ENCODE data around the gene SPAG8.

SPAG8 gene

DNA sequence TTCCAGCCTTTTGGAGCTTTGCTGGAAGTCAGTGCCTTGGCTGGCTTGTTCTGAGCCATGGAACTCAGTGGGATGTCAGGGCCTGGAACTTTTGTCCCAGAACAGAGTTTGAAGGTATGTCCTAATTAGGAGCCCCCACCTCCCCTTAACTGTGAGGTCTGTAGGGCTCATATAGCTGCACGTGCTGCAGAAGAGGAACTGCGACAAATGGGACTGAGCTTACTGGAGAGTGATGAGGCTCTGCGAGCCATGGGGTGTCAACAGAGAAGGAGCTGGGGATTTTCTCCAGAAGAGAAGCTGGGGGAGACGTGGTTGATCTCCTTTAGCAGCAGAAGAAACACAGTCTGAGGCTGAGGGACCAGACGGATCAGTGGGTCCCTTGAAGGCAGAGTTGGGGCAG is 27.9 kb upstream of the SPAG8 start:
- no peak for DNase-seq (ENCODE audit: low read depth)

DNA sequence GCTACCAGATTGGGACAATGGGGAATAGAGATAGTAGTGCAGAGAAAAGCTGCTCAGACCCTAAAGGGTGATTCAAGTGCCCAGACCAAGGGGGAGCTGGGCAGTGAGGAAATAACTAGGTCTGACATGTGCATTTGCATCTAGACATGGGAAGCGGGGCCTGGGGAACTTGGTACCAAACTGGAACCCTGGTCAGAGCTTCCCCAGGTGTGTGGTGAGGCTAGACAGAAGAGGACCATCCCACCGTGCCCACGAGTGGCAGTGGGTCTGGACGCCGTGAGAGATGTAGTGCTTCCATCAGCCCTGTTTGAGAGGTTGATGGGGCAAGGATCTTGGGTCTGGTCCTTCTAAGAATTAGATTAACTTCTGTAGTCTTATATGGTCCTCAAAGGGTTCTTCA is 24.5 kb upstream of the SPAG8 start:
- no peak for DNase-seq (ENCODE audit: low read depth)

DNA sequence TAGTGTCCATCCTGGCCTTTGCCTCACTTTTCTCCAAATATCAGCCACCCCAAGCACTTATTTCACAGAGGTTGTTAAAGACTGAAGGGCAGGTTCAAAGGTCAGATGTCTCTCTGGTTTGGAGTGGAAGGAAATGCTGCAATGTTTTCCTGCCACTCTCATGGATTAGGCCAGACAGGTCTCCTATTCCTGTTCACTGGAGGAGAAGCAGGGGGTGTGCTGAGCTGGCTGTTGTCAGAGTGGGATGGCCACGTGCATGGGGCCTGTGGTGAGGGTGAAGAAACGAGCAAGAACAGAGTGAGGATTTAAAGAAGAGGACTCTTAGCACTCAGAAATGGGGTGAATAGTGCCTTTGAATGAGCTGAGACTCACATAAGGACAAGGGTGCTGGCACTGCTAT is 23.7 kb upstream of the SPAG8 start:
- no peak for DNase-seq (ENCODE audit: low read depth)

DNA sequence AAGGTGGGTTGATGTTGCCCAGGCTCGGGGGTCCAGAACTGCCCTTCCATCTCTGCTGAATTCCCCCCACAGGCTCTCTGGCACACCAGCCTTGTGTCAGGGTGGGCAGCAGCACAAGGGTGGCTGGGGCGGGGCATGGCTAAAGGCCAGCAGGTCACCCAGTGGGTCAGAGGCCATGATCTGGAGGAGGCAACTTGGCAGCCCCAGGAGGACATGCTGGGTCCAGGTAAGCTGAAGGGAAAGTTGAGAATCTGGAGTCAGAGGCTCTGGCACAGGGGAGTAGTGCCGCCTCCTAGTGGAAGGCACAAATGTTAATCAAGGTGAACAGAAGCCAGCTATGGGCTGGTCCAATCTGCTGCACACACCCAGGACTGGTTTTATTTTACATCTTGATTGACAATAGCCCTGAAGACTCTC is 23.2 kb upstream of the SPAG8 start:
- DNase-seq (ENCODE audit: low read depth) = no peak

DNA sequence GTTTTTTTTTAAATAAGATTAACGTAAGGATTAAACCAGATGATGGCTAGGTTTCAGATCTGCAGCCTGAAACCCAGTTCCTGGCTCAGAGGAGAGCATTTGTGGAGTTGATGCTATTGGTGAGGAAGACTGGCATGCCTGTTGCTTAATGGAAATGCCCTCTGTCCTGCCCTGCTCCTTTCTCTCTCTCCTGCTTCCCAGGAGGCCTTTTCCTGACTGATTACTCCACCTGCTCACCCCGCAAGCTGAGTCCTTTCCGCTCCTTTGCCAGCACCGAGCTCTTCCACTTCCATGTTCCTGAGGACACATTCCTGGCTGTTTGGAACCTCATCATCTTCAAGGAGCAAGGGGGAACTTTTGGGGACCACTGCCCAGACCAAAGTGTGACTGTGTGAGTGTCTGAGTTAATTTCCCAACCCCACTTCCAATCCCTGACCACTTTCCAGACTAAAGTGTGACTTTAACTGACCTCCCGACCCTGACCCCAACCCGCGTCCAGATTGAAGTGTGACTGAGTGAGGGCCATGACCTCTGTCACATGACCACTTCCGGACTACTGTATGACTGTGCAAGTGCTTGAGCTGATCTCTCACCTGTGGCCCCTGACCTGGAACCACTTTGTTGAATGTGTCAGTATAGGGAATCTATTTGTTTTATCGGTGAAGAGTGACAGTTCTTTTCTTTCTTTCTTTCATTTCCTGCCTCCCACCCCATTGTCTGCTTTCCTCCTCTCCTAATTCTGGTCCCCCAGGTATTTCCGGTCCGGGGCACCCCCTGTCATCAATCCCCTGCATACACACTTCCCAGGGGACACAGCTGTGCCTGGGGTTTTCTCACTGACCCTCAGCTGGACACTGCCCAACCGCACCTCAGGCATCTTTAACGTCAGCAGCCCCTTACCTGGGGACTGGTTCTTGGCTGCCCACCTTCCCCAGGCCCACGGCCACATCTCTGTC is 22.5 kb upstream of the SPAG8 start:
- no peak for DNase-seq (ENCODE audit: low read depth)

DNA sequence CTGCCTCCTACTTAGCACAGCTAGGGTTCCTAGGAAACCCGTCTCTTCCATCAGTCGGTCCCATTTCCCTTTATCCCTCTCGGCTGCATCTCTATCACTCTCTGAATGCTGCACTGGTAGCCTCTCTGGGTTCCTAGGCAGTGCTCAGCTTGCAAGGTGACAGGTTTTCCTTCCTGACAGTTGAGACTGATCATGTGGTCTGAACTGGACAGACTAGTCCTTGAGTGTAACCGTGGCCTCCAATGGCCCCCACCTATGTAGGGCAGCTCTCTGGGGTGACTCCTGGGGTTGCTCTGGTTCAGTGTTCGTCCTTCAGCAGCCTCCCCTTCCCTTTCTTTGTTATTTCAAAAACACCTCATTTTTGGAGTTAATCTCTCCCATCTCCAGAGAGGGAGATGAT is 20.8 kb upstream of the SPAG8 start:
- DNase-seq (ENCODE audit: low read depth) = no peak

DNA sequence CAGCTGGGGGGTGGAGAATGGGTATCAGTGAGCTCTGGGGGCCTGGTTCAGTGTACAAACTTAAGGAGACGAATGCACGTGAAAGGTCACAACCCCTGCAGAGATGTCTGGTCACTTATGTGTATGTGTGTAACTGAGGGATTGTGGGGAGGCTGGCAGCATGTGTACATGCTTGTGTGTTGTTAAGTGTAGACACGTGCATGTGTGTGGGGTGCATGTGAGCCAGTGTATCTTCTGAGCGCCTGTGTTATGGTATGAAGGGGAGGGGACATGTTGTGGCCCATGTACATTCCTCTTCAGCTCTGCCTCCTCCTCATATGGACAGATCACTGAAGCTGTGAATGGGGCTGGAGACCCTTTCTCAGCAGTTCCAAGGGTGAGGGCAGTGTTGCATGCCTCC is 19.0 kb upstream of the SPAG8 start:
- no peak for DNase-seq (ENCODE audit: low read depth)

DNA sequence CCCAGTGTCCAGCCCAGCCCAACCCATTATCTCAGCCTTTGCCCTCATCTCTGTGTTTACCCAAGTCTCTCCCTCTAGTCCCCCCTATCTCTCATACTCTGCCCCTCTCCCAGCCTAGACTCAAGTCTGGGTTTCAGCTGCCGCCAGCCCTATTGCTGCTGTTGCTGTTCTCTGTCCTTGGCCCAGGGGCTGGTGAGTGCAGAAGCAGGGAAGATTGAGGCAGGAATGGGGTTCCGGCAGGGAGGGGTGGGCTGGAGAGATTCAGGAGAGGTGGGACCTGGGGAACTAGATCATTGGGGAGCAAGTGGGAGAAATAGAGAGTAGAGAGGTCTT is 17.7 kb upstream of the SPAG8 start:
- no peak for DNase-seq (ENCODE audit: low read depth)

DNA sequence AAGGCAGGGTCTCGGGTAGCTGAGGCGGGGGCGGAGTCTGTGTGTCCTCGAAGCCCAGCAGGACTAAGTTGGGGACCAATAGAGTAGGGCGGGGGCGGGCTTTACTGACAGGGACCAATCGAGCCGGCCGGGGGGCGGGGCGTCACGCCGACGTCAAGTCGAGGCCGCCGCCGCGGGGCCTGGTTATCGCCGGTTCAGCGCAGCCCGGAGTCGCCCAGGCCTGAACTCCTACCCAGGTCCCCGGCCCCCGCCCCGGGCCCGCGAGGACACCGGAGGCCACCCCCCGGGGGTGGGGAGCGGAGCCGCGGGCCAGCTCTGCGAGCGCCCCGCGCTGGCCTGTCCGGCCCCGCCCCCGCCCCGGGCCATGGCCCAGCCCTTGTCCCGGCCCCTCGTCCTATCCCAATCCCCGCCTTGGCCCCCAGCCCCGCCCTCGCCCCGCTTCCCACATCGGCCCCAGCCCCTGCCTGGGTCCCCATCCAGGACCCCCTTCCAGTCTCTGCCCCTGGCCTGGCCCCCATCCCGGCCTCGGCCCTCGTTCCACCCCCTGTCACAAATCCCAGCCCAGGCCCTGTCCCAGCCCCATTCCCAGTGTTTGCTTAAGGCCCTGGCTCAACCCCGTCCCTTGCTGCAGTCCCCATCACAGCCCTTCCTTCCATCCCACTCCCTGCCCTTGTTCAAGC is 17.2 kb upstream of the SPAG8 start, which contains the start of gene TMEM8B:
Gene TMEM8B, plus strand, starts transcription at position 145 of the 680 bp plus-strand sequence. Its CDS starts 220 bp downstream, at position 365.
- DNase-seq (ENCODE audit: low read depth) = no peak

DNA sequence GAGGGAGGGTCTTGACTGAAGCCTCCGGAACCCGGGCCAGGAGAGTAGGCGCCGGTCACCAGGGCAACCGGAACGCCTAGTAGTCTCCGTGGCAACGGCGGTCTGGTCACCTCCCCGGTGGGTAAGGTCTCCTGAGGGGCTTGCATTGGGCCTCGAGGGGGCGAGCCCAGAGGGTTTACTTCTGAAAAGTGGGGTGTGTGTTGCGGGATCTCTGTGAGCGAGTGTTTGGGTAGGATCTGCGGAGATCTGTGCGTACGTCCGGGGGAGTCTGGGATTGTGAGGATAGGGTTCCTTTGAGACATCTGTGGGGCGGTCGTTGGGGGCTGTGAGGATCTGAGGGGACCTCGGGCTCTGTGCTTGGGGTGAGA is 16.6 kb upstream of the SPAG8 start, which contains the start of gene FAM221B:
Gene FAM221B, minus strand, starts transcription at position 17 of the 368 bp plus-strand sequence. CDS start 2,571 bp downstream, outside the sequence.
- no peak for DNase-seq (ENCODE audit: low read depth)

DNA sequence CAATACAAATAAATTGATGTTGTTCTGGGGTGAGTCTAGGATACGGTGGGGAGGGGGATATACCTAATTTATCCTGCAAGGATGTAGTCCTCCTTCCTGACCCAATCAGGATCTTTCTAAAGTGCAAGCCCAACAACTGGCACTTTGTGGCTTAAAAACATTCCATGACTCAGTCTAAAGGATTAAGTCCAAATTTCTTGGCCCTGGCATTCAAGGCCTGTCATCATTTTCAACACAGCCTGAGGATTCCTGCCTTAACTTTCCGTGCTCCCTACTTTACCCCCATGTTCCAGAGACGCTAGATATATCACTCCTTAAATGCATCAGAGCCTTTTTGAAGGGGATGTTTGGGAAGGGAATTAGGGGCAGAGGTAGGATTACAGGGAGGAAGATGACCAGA is 15.4 kb upstream of the SPAG8 start:
- DNase-seq (ENCODE audit: low read depth) = no peak

DNA sequence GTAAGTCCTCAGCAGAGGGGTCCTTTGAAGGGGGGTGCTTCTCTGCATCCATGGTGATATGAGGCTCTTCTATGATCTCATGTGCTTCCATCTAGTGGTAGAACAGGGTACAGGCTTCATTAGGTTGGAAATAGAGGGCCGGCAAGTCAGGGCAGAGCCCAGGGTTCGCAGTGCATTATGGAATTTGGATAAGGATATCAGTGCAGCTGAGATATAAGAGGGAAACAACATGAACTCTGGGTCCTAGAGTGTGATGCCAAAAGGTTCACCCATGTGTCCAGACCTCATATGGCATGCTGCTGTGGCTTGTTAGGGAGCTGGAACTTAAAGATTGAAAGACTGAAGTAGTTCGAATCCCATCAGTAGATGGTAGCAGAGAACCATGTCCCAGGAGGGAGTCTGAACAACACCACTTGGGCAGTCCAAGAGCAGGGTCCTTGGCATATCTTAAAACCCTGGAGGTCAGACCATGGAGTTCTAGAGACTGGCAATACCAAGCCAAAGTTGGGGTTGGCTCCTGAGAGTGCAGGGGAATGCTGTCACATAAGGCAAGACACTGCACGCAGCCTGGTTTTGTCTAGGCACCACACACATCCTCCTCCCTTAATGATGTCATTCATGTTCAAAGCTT is 14.1 kb upstream of the SPAG8 start:
- DNase-seq (ENCODE audit: low read depth) = no peak

DNA sequence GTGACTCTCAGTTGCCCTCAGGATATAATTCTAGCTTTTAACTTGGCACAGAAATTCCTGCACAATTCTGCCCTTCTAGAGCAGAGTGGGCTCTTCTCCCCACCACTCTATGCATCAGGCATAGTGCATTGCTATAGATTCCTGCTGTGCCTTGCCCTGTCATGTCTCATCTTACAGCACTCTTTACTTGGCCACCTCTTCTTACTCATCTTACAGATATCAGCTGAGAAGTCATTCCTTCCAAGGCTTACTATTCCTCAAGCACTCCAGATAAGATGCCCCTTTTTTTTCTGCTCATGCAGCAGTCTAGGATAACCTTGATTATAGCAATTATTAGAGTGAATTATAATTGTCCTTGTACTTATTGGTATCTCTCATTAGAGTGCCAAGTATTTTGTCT is 10.9 kb upstream of the SPAG8 start:
- no peak for DNase-seq (ENCODE audit: low read depth)

DNA sequence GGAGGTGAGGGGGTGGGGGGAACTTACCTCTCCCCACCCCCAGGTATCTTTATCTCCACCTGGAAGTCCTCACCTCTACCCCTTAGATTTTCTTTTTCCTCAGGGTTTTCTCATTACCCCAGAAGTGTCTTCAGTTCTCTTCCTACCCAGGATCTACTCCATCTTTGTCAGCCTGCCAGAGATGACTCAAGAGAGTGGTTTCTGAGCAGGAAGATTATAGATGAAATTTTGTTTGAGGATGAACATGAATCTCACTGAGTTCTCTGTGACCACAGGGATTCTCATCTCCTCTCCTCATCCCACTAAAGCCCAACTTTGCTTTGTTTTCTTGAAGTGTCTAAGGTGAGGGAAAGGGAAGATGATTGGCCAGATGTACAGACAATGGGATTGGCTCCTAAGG is 8.0 kb upstream of the SPAG8 start:
- DNase-seq (ENCODE audit: low read depth) = no peak

DNA sequence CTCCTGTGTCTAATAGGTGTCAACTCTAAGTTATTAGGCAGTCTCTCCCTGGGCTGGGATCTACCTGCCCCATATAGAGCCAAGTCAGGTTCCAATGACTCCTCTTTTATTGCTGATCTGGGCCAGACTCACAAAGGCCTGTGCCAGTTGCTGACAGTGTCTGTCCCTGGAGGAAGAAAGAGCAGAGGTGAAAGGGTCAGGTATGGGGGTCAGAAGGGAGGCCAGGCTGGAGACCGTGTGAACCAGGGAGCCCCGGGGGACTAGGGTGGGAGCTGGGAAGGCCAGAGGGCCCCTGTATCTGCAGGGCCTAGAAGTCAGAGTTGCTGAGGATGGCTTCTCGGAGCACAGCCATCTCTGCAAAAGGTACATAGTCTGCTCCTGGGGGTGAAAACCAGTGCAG is 6.3 kb upstream of the SPAG8 start:
- no peak for DNase-seq (ENCODE audit: low read depth)

DNA sequence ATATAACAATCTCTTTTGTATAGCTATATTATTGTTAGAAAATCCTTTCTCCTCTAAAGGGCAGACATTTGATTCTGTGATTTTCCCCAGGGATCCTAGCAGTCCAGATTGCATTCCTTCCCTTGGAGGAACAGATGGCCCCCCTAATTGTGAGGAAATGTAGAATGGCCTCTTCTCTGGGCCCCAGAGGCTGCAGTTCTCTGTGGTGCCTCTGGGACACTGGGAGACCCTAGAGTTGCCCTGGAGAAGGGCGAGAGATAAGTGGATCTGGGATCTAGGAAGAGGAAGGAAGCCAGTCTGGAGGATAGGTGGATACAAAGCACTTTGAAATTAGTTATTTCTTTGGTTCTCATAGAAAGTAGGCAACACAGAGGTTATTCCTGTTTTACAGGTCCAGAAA is 4.6 kb upstream of the SPAG8 start:
- DNase-seq (ENCODE audit: low read depth) = no peak

DNA sequence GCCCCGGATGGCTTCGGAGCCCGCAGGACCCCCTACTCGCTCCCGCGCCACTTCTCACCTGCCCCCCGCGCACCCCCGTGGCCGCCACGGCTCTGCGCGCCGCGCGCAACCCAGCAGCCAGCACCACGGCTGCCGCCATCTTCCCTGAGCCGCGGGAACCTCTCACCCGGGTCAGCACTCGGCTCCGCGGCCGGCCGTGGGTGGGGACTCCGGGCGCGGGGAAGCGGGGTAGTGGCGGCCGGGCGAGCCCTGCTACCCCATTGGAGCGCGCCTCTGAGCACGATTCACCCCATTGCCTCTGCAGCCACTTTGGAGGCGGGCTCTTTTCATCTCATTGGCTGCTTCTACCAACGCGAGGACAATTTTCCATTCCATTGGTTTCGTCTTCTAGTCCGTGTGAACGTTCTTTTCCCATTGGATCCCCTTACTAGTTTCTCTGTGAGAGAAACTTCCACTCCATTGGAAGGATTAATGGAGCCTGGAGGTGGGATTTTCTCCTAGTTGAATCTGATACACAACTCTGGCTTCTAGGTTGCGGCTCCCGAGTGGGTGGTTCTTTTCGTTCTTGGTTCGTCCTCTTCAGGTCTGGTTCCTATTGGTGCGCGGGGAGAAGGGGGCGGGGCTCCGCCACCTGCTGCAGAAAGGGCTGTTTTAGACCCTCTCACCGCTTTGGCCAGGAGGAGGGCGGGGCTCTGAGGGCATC is 2.9 kb upstream of the SPAG8 start, which contains the start of gene HINT2:
Gene HINT2, minus strand, starts transcription at position 202 of the 703 bp plus-strand sequence. Its CDS starts 63 bp downstream, at position 139.
- DNase-seq (ENCODE audit: low read depth) = peak; percentile 99

DNA sequence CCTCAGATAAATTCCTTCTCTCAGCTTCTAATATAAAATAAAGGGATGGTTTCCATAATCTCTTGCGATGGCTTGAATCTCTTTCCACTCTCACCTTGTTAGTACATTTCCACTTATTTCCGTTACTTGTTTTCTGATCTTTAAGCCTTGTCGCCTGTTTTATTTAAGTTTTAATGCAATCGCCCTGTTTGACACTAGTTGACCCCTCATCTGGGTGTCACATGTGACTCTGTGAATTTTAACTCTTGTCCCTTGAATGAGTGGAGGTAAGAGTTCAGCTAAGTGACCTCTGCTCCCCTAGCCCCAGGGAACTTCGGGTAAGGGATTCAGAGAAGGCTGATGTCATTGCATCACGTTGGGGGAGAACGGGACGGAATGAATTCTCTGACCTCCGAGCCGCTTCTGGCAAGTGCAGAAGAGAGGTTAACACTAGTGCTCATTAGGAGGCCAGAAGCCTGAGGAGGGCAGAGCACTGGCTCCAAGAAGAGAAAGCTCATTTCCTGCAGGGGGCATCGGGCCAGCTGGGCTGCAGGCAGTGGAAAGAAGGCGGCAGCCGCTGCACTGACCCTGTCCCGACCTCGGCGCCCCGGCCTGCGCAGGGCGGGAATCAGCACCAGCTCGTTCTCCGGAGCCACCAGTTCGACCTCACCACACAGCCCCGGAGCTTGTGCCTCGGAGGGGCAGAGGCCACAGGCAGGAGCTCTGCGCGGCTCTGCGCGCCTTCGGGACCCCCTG is 2.2 kb upstream of the SPAG8 start:
- no peak for DNase-seq (ENCODE audit: low read depth)

DNA sequence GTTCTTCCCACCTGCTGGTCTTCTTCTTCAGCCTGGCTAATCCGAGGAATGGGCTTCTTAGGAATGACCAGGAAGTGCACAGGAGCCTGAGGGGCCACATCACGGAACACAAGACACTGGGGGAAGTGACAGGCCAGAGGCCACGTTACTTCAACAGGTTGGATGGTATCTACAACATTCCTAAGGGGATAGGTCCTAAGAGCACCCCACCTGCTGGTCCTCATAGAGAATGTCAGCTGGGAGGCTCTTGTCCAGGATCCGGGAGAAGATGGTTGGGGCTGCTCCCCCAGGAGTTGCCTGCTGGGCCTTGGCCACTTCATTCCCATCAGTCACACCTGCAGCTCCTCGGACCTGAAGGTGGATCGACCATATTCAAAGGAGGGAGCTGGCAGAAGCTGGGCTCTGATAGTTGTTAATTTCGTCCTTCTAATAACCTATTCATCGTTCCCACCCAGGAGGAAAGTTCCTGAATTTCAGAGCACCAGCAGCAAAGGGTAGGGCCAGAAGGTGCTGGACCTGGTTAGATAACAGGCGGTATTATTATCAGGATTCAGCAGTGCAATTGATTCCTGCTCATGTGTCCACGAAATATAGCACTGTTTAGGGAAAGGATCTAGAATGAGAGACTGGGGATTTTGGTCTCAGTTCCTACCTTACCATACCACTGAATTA is 1.5 kb upstream of the SPAG8 start:
- no peak for DNase-seq (ENCODE audit: low read depth)

DNA sequence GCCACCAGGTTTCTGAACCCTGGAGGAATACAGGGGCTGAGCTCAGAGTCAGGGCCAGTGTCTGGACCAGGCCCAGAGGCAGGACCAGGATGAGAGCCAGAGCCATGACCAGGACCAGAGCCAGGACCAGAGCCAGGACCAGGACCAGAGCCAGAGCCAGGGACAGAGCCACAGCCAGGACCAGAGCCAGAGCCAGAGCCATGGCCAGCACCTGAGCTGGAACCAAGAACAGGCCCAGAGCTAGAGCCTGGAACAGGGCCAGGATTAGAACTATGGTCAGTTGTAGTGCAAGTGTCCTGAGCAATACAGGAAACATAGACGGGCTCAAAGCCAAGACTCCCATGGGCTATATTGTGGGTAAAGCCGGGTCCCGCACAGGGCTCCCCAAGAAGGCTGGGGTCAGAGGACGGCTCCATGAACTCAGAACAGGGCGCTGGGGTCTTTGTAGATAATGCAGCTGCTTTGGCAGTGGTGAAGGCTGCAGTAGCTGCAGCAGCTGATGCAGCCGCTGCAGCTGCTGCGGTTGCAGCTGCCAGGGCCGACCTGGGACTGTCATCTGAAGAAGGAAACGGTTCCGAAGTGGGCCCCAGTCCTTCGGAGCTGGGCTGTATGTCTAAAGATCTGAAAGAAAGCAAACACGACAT is 559 bp downstream of the SPAG8 start:
- DNase-seq (ENCODE audit: low read depth) = no peak

Data from GM04504 (cell line).